D721Med (cell line): ENCODE data around the gene RACGAP1.

Experiments
- DNase-seq: peaks from one replicate; pipeline ENCODE4 v3.0.0; 2011; ENCODE audit warnings: low spot score; ENCODE audit not compliant: insufficient read length
- FAIRE-seq: peaks from 2 replicates; lab custom pipeline; 2011; peaks lifted over from hg19 to GRCh38; lab: Jason Lieb, UNC
- TF ChIP-seq, protein P1 (sequence below): IDR thresholded peaks from 2 replicates; pipeline ENCODE4 v1.5.1; 2012; ENCODE audit warnings: mild to moderate bottlenecking, control low read depth; ENCODE audit not compliant: insufficient read depth; ENCODE audit errors: missing control alignments

RACGAP1 gene

DNA sequence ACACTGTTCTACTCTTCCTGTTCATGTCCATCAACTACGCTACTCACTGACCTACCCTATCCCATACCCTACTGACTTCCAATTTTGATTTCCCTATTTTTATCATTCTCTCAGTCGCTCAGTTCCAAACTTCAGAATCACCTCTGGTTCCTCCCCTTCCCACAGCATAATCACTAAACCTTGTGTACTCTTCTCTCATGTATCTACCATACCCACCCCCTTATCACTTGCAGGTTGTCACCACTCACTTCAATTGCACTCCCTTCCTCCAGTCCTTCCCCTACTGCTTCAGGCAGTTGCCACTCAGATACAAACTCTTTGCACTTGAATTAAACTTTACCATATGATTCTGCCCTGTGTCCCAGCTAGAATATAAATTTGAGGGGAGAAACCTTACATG, 6.3 kb downstream of the RACGAP1 start:
- TF ChIP-seq, protein P1, sequence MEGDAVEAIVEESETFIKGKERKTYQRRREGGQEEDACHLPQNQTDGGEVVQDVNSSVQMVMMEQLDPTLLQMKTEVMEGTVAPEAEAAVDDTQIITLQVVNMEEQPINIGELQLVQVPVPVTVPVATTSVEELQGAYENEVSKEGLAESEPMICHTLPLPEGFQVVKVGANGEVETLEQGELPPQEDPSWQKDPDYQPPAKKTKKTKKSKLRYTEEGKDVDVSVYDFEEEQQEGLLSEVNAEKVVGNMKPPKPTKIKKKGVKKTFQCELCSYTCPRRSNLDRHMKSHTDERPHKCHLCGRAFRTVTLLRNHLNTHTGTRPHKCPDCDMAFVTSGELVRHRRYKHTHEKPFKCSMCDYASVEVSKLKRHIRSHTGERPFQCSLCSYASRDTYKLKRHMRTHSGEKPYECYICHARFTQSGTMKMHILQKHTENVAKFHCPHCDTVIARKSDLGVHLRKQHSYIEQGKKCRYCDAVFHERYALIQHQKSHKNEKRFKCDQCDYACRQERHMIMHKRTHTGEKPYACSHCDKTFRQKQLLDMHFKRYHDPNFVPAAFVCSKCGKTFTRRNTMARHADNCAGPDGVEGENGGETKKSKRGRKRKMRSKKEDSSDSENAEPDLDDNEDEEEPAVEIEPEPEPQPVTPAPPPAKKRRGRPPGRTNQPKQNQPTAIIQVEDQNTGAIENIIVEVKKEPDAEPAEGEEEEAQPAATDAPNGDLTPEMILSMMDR, result no peak
- no peak for DNase-seq
- no peak for FAIRE-seq

- FAIRE-seq (no peak), DNase-seq (no peak)
- TF ChIP-seq, protein P1, result no peak
Measured at GRCh38 chr12:50018154-50018553, 7.1 kb downstream of the RACGAP1 start.

GRCh38 chr12:50017641-50018040, 7.7 kb downstream of the RACGAP1 start:
- TF ChIP-seq, protein P1, result no peak
- DNase-seq (no peak), FAIRE-seq (no peak)

- TF ChIP-seq, protein P1, result no peak
- FAIRE-seq, result no peak
- no peak for DNase-seq
Measured at GRCh38 chr12:50016501-50017475, 8.5 kb downstream of the RACGAP1 start.

GRCh38 chr12:50014342-50014741, 11.0 kb downstream of the RACGAP1 start:
- TF ChIP-seq, protein P1, result no peak
- FAIRE-seq, result no peak

DNA sequence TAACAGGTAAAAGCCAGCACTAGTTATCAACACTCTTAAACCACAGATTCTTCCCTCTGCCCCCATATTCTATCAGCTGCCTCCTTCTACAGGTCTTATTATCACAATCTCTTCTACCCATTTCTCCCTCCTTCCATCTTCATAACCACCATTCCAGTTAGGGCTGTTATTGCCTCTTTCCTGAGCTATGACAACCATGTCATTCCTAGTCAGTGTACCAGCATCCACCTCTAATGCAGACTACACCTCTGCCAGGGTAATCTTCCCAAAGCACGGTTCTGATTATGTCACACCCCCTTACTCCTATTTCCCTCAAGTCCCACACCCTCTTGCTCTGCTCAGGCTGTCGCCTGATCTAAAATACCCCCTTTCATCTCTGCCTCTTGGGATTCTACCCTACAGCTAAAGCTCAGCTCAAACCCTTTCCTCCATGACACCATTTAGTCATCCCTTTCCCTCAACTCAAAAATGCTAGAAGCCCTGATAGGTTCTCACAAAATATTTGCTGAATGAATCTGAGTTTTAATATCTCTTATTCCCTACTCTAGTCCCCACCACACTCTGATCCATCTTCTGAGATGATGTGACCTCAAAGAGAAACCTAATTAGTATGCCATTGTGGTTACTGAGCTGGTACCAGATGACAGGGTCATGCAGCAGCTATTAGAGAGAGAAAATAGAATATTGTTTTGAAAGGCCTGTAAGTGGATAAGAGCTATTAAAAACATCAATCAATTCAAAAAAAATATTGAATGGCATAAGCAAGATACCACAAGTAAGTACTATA, 11.7 kb downstream of the RACGAP1 start:
- FAIRE-seq, result no peak
- TF ChIP-seq, protein P1, result no peak
- no peak for DNase-seq

More at GRCh38 chr12:50014342-50014741, 11.0 kb downstream of the RACGAP1 start:
- no peak for DNase-seq
